IMR-90 (cell line): ENCODE data around the gene JAKMIP2. TPM values are rescaled to one million over a fixed set of nuclear protein-coding genes. Genes with fewer than 3 reads are reported as not detected.

Experiments
- ATAC-seq: fragments of 200-7000 bp; cut with Tn5 transposase; 2 replicates; pipeline ENCODE4 v1.9.1; 2020; ENCODE audit warnings: low read depth, mild to moderate bottlenecking, moderate library complexity
- BruUV-seq: library from RNA; stranded (reverse); fragments of 400-500 nt; replicated peaks from 2 replicates; lab custom pipeline; 2021; lab: Mats Ljungman, UMichigan
- CTCF ChIA-PET: fragments of 300-600 bp; formaldehyde crosslinking; extraction: SDS; loops from one replicate; lab custom pipeline; 2021; ENCODE audit warnings: antibody characterized with exemption; lab: Yijun Ruan, JAX
- POLR2A ChIA-PET: fragments of 300-600 bp; sonication (Branson Sonifier 250); formaldehyde crosslinking; loops from one replicate; lab custom pipeline; 2022; ENCODE audit warnings: antibody characterized with exemption; ENCODE audit not compliant: unreplicated experiment; lab: Charles Lee
- DNase-seq: peaks from one replicate; pipeline ENCODE4 v3.0.0; 2013
- H2AFZ ChIP-seq: replicated peaks from 2 replicates; pipeline ENCODE3; 2013; ENCODE audit warnings: low read length, mild to moderate bottlenecking; ENCODE audit not compliant: poor library complexity
- H2AK5ac ChIP-seq: 2 replicates; pipeline ENCODE4 v1.6.1; 2013; ENCODE audit warnings: low read depth, low read length, inconsistent platforms
- H2AK9ac ChIP-seq: replicated peaks from 2 replicates; pipeline ENCODE3; 2013; ENCODE audit warnings: mild to moderate bottlenecking, low read depth, low read length, moderate library complexity; ENCODE audit not compliant: poor library complexity
- H2BK120ac ChIP-seq: 2 replicates; pipeline ENCODE4 v1.6.1; 2013; ENCODE audit warnings: low read depth, low read length, inconsistent platforms
- H2BK15ac ChIP-seq: 3 replicates; pipeline ENCODE4 v1.6.1; 2013; ENCODE audit warnings: low read depth, low read length, inconsistent platforms
- H2BK20ac ChIP-seq: 2 replicates; pipeline ENCODE4 v1.6.1; 2013; ENCODE audit warnings: low read depth, mild to moderate bottlenecking, inconsistent platforms, low read length, moderate library complexity
- H2BK5ac ChIP-seq: 2 replicates; pipeline ENCODE4 v1.6.1; 2013; ENCODE audit warnings: mild to moderate bottlenecking, low read depth, low read length, inconsistent platforms; ENCODE audit not compliant: poor library complexity, severe bottlenecking
- H3K14ac ChIP-seq: replicated peaks from 2 replicates; pipeline ENCODE4 v1.6.1; 2013; ENCODE audit warnings: low read depth, low read length, inconsistent platforms
- H3K18ac ChIP-seq: 2 replicates; pipeline ENCODE4 v1.6.1; 2013; ENCODE audit warnings: low read depth, low read length, control low read depth
- H3K23ac ChIP-seq: 2 replicates; pipeline ENCODE4 v1.6.1; 2013; ENCODE audit warnings: low read depth, low read length, inconsistent platforms
- H3K27ac ChIP-seq: 2 replicates; pipeline ENCODE4 v1.5.1; 2013; ENCODE audit warnings: mild to moderate bottlenecking, control low read depth, low read length; ENCODE audit not compliant: insufficient read depth
- H3K27me3 ChIP-seq: 2 replicates; pipeline ENCODE4 v1.6.1; 2013; ENCODE audit warnings: low read length; ENCODE audit not compliant: control insufficient read depth, insufficient read depth
- H3K36me3 ChIP-seq: 2 replicates; pipeline ENCODE4 v1.6.1; 2013; ENCODE audit warnings: low read length, mixed read lengths; ENCODE audit not compliant: control insufficient read depth, insufficient read depth
- H3K4ac ChIP-seq: 2 replicates; pipeline ENCODE4 v1.6.1; 2013; ENCODE audit warnings: low read depth, low read length, inconsistent platforms
- H3K4me1 ChIP-seq: 2 replicates; pipeline ENCODE4 v1.6.1; 2013; ENCODE audit warnings: low read length, mixed read lengths; ENCODE audit not compliant: control insufficient read depth, insufficient read depth
- H3K4me2 ChIP-seq: 2 replicates; pipeline ENCODE4 v1.6.1; 2013; ENCODE audit warnings: low read depth, mild to moderate bottlenecking, control low read depth, low read length, moderate library complexity
- H3K4me3 ChIP-seq: 2 replicates; pipeline ENCODE4 v1.5.1; 2013; ENCODE audit warnings: low read depth, mild to moderate bottlenecking, control low read depth, low read length, moderate library complexity; ENCODE audit not compliant: insufficient read depth
- H3K56ac ChIP-seq: 2 replicates; pipeline ENCODE4 v1.6.1; 2013; ENCODE audit warnings: low read length, inconsistent platforms; ENCODE audit not compliant: insufficient read depth; ENCODE audit errors: extremely low read depth
- H3K79me1 ChIP-seq, 2 experiments: 2 replicates each; pipeline ENCODE4 v1.6.1; 2013; ENCODE audit warnings: low read length in 2 of 2, inconsistent platforms in 1 of 2, low read depth in 1 of 2
- H3K9ac ChIP-seq: 2 replicates; pipeline ENCODE4 v1.6.1; 2013; ENCODE audit warnings: low read depth, low read length, control low read depth
- H3K9me1 ChIP-seq: 2 replicates; pipeline ENCODE4 v1.6.1; 2013; ENCODE audit warnings: low read length, inconsistent platforms; ENCODE audit not compliant: insufficient read depth
- H3K9me3 ChIP-seq: 2 replicates; pipeline ENCODE4 v1.6.1; 2013; ENCODE audit warnings: low read length; ENCODE audit not compliant: control insufficient read depth, insufficient read depth
- H4K20me1 ChIP-seq: 2 replicates; pipeline ENCODE4 v1.6.1; 2013; ENCODE audit warnings: low read length, inconsistent platforms; ENCODE audit not compliant: insufficient read depth
- H4K5ac ChIP-seq: 2 replicates; pipeline ENCODE4 v1.6.1; 2013; ENCODE audit warnings: mild to moderate bottlenecking, low read depth, low read length, control low read depth
- H4K8ac ChIP-seq, 2 experiments: 2 replicates each; pipeline ENCODE4 v1.6.1; 2013; ENCODE audit warnings: low read depth in 2 of 2, low read length in 2 of 2, control low read depth in 1 of 2, inconsistent platforms in 1 of 2
- H4K91ac ChIP-seq: 2 replicates; pipeline ENCODE4 v1.6.1; 2013; ENCODE audit warnings: low read depth, low read length, inconsistent platforms; ENCODE audit not compliant: insufficient read depth
- MAFK ChIP-seq: IDR thresholded peaks from 2 replicates; pipeline ENCODE4 v1.6.1; 2012; ENCODE audit warnings: low read depth, low read length, improper control_type of control experiment
- MXI1 ChIP-seq: IDR thresholded peaks from 2 replicates; pipeline ENCODE4 v1.6.1; 2012; ENCODE audit warnings: low read depth, mild to moderate bottlenecking, low read length, moderate library complexity, borderline replicate concordance
- NFE2L2 ChIP-seq: fragments of 150-350 bp; IDR thresholded peaks from 2 replicates; pipeline ENCODE4 v1.6.1; 2016; ENCODE audit warnings: low read depth, mild to moderate bottlenecking, low read length
- WGBS, 2 experiments: methylation state at CpG; one replicate each; pipeline versions ENCODE4 v1.1.5 to v1.1.7; 2013; ENCODE audit warnings: missing lambda C conversion rate in 2 of 2; ENCODE audit not compliant: insufficient read length in 1 of 2; ENCODE audit errors: extremely low coverage in 2 of 2; 5-methylcytosine and 5-hydroxymethylcytosine counted together
- dilution Hi-C: fragments of 300-500 bp; cut with HindIII; formaldehyde crosslinking; loops from one replicate; pipeline ENCODE4 v1.14.3; 2018; ENCODE audit warnings: low sequenced_read_pairs; ENCODE audit not compliant: unreplicated experiment
- in situ Hi-C: fragments of 300-500 bp; cut with MboI; formaldehyde crosslinking; loops from 3 replicates; pipeline ENCODE4 v1.14.3; 2019; ENCODE audit warnings: low sequenced_read_pairs, inconsistent platforms, mixed read lengths
- intact Hi-C: fragments of 100-400 bp; cut with micrococcal nuclease; formaldehyde crosslinking; loops from 2 replicates; pipeline ENCODE4 v1.10.0; 2022
- polyA plus RNA-seq, 3 experiments: library from polyadenylated mRNA; depleted of rRNA; stranded (reverse); fragments of >200 nt; gene quantifications; 2 replicates each; pipeline ENCODE4 v1.2.3, GENCODE V29; 2012; ENCODE audit warnings: low replicate concordance in 1 of 3
- total RNA-seq: library from RNA; depleted of rRNA; stranded (reverse); fragments of >200 nt; gene quantifications from 2 replicates; pipeline ENCODE4 v1.2.3, GENCODE V29; 2012
- TF ChIP-seq, protein P1 (sequence below): conservative IDR thresholded peaks from 2 replicates; pipeline ENCODE4 v1.5.1; 2012; ENCODE audit warnings: mild to moderate bottlenecking, low read depth, low read length, improper control_type of control experiment
- TF ChIP-seq, protein P2 (sequence below): fragments of 150-350 bp; IDR thresholded peaks from 2 replicates; pipeline ENCODE4 v1.6.1; 2016; ENCODE audit warnings: low read depth, mild to moderate bottlenecking, low read length, moderate library complexity, borderline replicate concordance
- TF ChIP-seq, protein P3 (sequence below): fragments of 150-350 bp; IDR thresholded peaks from 2 replicates; pipeline ENCODE4 v1.6.1; 2017; ENCODE audit warnings: mild to moderate bottlenecking, antibody characterized with exemption, low read length, low read depth

Gene JAKMIP2
- total and polyA plus RNA-seq, 2 of the 4 experiments (the other 2 are of a cell fraction), result under 0.01 TPM; not detected in 1

DNA sequence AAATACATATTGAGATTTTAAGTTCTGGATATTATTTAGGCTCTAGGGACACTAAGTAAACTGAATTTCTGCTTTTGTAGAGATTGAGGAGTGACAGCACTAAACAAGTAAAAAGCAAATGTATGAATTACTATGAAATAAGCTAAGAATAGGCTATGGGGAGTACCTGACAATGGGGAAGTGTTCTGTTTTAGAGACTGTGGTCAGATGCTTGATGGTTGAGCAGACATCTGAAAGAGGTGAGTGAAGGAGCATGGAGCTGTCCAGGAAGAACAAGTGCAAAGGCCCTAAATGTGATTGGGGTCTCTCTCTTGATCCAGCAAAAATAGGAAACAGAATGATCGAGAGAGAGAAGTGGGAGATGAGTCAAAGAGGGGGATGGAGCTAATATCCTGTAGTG is 111.7 kb downstream of the JAKMIP2 start:
- Histone ChIP-seq H4K91ac (no peak overlapping the region), H3K56ac (no peak overlapping the region), H4K20me1 (no peaks in the 10 kb centered on the region), H2BK120ac (no peak overlapping the region), H4K5ac (no peak overlapping the region), H3K18ac (no peak overlapping the region), H2BK5ac (no peak overlapping the region), H3K23ac (no peak overlapping the region), H3K4ac (no peak overlapping the region), H3K9ac (no peak overlapping the region), H3K4me1 (no peaks in the 10 kb centered on the region), H3K4me2 (no peak overlapping the region), H3K79me1 (no peaks in the 10 kb centered on the region), H3K14ac (no peak overlapping the region), H2AFZ (no peak overlapping the region), H2BK20ac (no peak overlapping the region), H2AK5ac (no peak overlapping the region), H2BK15ac (no peak overlapping the region), H3K27me3 (no peaks in the 10 kb centered on the region; the same call in 1 of the 2 replicates), H2AK9ac (no peak overlapping the region), H3K27ac (no peak overlapping the region), H4K8ac (no peak overlapping the region), H3K4me3 (no peak overlapping the region), H3K9me3 (no peaks in the 10 kb centered on the region), H3K9me1 (no peaks in the 10 kb centered on the region), H3K36me3 (no peaks in the 10 kb centered on the region)
- intact Hi-C loops, result no loop called here
- ChIA-PET CTCF (no interaction called here), POLR2A (no interaction called here)
- in situ Hi-C loops, result no loop called here
- no peak for DNase-seq
- ATAC-seq, result no peak
- no TSS peak for BruUV-seq
- TF ChIP-seq, protein P1, sequence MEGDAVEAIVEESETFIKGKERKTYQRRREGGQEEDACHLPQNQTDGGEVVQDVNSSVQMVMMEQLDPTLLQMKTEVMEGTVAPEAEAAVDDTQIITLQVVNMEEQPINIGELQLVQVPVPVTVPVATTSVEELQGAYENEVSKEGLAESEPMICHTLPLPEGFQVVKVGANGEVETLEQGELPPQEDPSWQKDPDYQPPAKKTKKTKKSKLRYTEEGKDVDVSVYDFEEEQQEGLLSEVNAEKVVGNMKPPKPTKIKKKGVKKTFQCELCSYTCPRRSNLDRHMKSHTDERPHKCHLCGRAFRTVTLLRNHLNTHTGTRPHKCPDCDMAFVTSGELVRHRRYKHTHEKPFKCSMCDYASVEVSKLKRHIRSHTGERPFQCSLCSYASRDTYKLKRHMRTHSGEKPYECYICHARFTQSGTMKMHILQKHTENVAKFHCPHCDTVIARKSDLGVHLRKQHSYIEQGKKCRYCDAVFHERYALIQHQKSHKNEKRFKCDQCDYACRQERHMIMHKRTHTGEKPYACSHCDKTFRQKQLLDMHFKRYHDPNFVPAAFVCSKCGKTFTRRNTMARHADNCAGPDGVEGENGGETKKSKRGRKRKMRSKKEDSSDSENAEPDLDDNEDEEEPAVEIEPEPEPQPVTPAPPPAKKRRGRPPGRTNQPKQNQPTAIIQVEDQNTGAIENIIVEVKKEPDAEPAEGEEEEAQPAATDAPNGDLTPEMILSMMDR, result no peak
- TF ChIP-seq, protein P2, sequence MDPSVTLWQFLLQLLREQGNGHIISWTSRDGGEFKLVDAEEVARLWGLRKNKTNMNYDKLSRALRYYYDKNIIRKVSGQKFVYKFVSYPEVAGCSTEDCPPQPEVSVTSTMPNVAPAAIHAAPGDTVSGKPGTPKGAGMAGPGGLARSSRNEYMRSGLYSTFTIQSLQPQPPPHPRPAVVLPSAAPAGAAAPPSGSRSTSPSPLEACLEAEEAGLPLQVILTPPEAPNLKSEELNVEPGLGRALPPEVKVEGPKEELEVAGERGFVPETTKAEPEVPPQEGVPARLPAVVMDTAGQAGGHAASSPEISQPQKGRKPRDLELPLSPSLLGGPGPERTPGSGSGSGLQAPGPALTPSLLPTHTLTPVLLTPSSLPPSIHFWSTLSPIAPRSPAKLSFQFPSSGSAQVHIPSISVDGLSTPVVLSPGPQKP, result no peak
- TF ChIP-seq NFE2L2 (no peak), MAFK (no peak), MXI1 (no peak)
- TF ChIP-seq, protein P3, sequence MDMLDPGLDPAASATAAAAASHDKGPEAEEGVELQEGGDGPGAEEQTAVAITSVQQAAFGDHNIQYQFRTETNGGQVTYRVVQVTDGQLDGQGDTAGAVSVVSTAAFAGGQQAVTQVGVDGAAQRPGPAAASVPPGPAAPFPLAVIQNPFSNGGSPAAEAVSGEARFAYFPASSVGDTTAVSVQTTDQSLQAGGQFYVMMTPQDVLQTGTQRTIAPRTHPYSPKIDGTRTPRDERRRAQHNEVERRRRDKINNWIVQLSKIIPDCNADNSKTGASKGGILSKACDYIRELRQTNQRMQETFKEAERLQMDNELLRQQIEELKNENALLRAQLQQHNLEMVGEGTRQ, result no peak
- WGBS, 2 experiments, result 63% methylated on average over 1 of the region's 1 CpG; no CpG with 5 or more reads in 1 of the 2 experiments
- dilution Hi-C loops, result no loop called here
